ENCODE measurements around the gene CASKIN1.

DNA sequence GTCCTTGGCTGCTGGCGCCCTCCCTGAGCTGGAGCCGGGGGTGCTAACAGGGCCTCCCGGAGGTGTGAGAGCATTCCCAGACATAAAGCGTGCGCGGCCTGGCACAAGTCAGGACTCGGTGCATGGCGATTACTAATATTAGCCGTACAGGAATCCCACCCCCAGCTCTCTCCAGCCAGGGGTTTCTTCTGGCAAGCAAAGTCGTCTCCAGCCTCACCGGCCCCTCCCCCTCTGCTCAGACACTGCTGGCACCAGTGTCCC lies 5.0 kb downstream of the CASKIN1 start:
- TF ChIP-seq, protein P1, sequence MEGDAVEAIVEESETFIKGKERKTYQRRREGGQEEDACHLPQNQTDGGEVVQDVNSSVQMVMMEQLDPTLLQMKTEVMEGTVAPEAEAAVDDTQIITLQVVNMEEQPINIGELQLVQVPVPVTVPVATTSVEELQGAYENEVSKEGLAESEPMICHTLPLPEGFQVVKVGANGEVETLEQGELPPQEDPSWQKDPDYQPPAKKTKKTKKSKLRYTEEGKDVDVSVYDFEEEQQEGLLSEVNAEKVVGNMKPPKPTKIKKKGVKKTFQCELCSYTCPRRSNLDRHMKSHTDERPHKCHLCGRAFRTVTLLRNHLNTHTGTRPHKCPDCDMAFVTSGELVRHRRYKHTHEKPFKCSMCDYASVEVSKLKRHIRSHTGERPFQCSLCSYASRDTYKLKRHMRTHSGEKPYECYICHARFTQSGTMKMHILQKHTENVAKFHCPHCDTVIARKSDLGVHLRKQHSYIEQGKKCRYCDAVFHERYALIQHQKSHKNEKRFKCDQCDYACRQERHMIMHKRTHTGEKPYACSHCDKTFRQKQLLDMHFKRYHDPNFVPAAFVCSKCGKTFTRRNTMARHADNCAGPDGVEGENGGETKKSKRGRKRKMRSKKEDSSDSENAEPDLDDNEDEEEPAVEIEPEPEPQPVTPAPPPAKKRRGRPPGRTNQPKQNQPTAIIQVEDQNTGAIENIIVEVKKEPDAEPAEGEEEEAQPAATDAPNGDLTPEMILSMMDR (IDR thresholded peaks at IDR 0.05): no peak
- TF ChIP-seq EZH2 (IDR thresholded peaks at IDR 0.05) (no peak), EZH2phosphoT487 (IDR thresholded peaks at IDR 0.05) (no peak)

Data from neural progenitor cell (in vitro differentiated cells).